CD14-positive monocyte (primary cell): Measurements from ENCODE around the gene FGF9. TPM values are rescaled to one million over a fixed set of nuclear protein-coding genes. Genes with fewer than 3 reads are reported as not detected.

ENCODE experiments used
- DNase-seq, 3 donors: peaks; one replicate each; pipeline ENCODE4 v3.0.0-alpha.2; 2011 to 2022
- H2AFZ ChIP-seq: 2 replicates; pipeline ENCODE4 v1.6.0; 2012; ENCODE audit warnings: mild to moderate bottlenecking, low read depth, low read length, inconsistent platforms; ENCODE audit not compliant: insufficient read depth, poor library complexity, severe bottlenecking
- H3K27ac ChIP-seq, 2 donors: 1 replicate in 1 of 2; 2 replicates in 1 of 2; pipeline ENCODE4 v1.5.1; 2012 to 2013; ENCODE audit warnings: low read length in 2 of 2, control low read depth in 1 of 2, inconsistent platforms in 1 of 2, low read depth in 1 of 2, mild to moderate bottlenecking in 1 of 2
- H3K27me3 ChIP-seq, 2 donors: one replicate each; pipeline versions ENCODE4 v1.6.0 to v1.6.1; 2011 to 2013; ENCODE audit warnings: low read length in 2 of 2; ENCODE audit not compliant: control insufficient read depth in 2 of 2, insufficient read depth in 2 of 2
- H3K36me3 ChIP-seq, 2 donors: replicated peaks in 1 of 2; 1 replicate in 1 of 2; 2 replicates in 1 of 2; pipeline versions ENCODE4 v1.5.1 to v1.6.1; 2012 to 2013; ENCODE audit warnings: low read length in 2 of 2, control low read depth in 1 of 2, inconsistent platforms in 1 of 2, mild to moderate bottlenecking in 1 of 2; ENCODE audit not compliant: insufficient read depth in 2 of 2, control insufficient read depth in 1 of 2
- H3K4me1 ChIP-seq, 2 donors: 1 replicate in 1 of 2; 2 replicates in 1 of 2; pipeline versions ENCODE4 v1.5.1 to v1.6.1; 2012 to 2013; ENCODE audit warnings: low read length in 2 of 2, control low read depth in 1 of 2, inconsistent platforms in 1 of 2, mild to moderate bottlenecking in 1 of 2, moderate library complexity in 1 of 2; ENCODE audit not compliant: insufficient read depth in 2 of 2, control insufficient read depth in 1 of 2
- H3K4me2 ChIP-seq: replicated peaks from 2 replicates; pipeline ENCODE3; 2012; ENCODE audit warnings: low read length, moderate library complexity, mild to moderate bottlenecking; ENCODE audit not compliant: poor library complexity, severe bottlenecking; ENCODE audit errors: extremely low read depth
- H3K4me3 ChIP-seq, 3 experiments: fragments of 200-600 bp in 1 of 3; sonication (generic) in 1 of 3; replicated peaks in 1 of 3; 1 replicate in 2 of 3; 2 replicates in 1 of 3; pipeline ENCODE4 v1.5.1; 2011 to 2013; ENCODE audit warnings: low read length in 3 of 3, mild to moderate bottlenecking in 3 of 3, control low read depth in 2 of 3, low read depth in 2 of 3, inconsistent platforms in 1 of 3, moderate library complexity in 1 of 3
- H3K79me2 ChIP-seq: 2 replicates; pipeline ENCODE4 v1.6.0; 2012; ENCODE audit warnings: mild to moderate bottlenecking, control low read depth, inconsistent platforms, low read length, moderate library complexity; ENCODE audit not compliant: insufficient read depth
- H3K9ac ChIP-seq: 2 replicates; pipeline ENCODE4 v1.6.0; 2017; ENCODE audit warnings: low read length, mild to moderate bottlenecking; ENCODE audit not compliant: insufficient read depth, poor library complexity, severe bottlenecking
- H3K9me3 ChIP-seq, 2 donors: replicated peaks in 1 of 2; 1 replicate in 1 of 2; 2 replicates in 1 of 2; pipeline versions ENCODE4 v1.5.1 to v1.6.1; 2012 to 2013; ENCODE audit warnings: low read length in 2 of 2, control low read depth in 1 of 2; ENCODE audit not compliant: control insufficient read depth in 1 of 2, insufficient read depth in 1 of 2
- H4K20me1 ChIP-seq: 2 replicates; pipeline ENCODE4 v1.6.0; 2012; ENCODE audit warnings: mild to moderate bottlenecking, low read length, control low read depth, moderate library complexity; ENCODE audit not compliant: insufficient read depth
- H3K27ac Mint-ChIP-seq, 7 donors: one replicate each; pipeline ENCODE4 v1.8.0; 2020; ENCODE audit warnings: mild to moderate bottlenecking in 7 of 7, mixed read lengths in 7 of 7, moderate library complexity in 6 of 7, inconsistent platforms in 2 of 7
- H3K27me3 Mint-ChIP-seq, 3 donors: one replicate each; pipeline ENCODE4 v1.8.0; 2021 to 2022; ENCODE audit warnings: low read depth in 3 of 3, mild to moderate bottlenecking in 3 of 3, mixed read lengths in 3 of 3, moderate library complexity in 3 of 3, inconsistent platforms in 1 of 3
- H3K36me3 Mint-ChIP-seq, 2 donors: one replicate each; pipeline ENCODE4 v1.8.0; 2020; ENCODE audit warnings: mixed read lengths in 2 of 2, inconsistent platforms in 1 of 2, mild to moderate bottlenecking in 1 of 2
- H3K4me1 Mint-ChIP-seq: one replicate; pipeline ENCODE4 v1.8.0; 2020; ENCODE audit warnings: mild to moderate bottlenecking, mixed read lengths
- H3K4me3 Mint-ChIP-seq, 2 donors: one replicate each; pipeline ENCODE4 v1.8.0; 2020; ENCODE audit warnings: mild to moderate bottlenecking in 2 of 2, mixed read lengths in 2 of 2, moderate library complexity in 1 of 2
- H3K9me3 Mint-ChIP-seq, 7 donors: one replicate each; pipeline ENCODE4 v1.8.0; 2020 to 2022; ENCODE audit warnings: mixed read lengths in 7 of 7, mild to moderate bottlenecking in 6 of 7, moderate library complexity in 6 of 7, inconsistent platforms in 2 of 7
- WGBS: methylation state at CpG from one replicate; pipeline ENCODE4 v1.1.5; 2013; ENCODE audit warnings: missing lambda C conversion rate; ENCODE audit not compliant: insufficient coverage; 5-methylcytosine and 5-hydroxymethylcytosine counted together
- intact Hi-C, 2 donors: fragments of 100-400 bp; cut with micrococcal nuclease; formaldehyde crosslinking; loops; one replicate each; pipeline versions ENCODE4 v1.15.0 to v1.15.1; 2023
- polyA plus RNA-seq, 3 donors: library from polyadenylated mRNA; depleted of rRNA in 1 of 3; unstranded in 2 of 3; stranded (reverse) in 1 of 3; fragments of 300-500 nt in 2 of 3; fragments of >200 nt in 1 of 3; fragmentation: Illumina TruSeq in 2 of 3; gene quantifications; 1 replicate in 2 of 3; 2 replicates in 1 of 3; pipeline ENCODE4 v1.2.3, GENCODE V29; 2012 to 2021
- TF ChIP-seq, protein P1 (sequence below): fragments of 200-600 bp; IDR thresholded peaks from one replicate; pipeline ENCODE4 v1.8.0; 2022; ENCODE audit warnings: antibody characterized with exemption, mild to moderate bottlenecking

FGF9 gene
- polyA plus RNA-seq, 3 donors: 0.03 to 0.16 TPM; not detected in 1

DNA sequence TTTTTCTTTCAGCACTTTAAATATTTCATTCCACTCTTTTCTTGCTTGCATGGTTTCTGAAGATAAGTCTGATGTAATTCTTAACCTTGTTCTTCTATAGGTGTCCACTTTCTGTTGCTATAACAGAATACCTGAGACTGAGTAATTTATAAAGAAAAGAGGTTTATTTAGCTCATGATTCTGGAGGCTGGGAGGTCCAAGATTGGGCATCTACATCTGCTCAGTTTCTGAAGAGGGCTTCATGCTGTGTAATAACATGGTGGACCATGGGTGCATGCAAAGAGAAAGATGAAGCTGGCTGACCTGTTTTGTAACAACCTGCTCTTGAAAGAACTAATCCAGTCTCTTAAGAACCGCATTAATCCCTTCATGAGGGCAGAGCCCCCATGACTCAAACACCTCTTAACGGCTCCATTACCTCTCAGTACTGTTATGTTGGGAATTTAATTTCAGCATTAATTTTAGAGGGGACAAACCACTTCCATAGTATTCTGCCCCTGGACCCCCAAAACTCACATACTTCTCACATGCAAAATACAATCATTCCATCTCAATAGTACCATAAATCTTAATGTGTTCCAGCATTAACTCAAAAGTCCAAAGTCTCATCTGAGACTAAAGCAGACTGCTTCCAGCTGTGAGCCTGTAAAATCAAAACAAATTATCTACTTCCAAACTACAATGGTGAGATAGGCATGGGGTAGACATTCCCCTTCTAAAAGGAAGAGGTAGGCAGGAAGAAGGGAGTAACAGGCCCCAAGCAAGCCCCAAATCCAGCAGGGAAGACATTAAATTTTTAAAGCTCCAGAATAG lies 9.6 kb upstream of the FGF9 start:
- Histone ChIP-seq H2AFZ (no peak overlapping the region), H3K27me3 (peaks cover 7 to 15% of the 10 kb centered on the region in 2 donors), H3K9me3 (no peaks in the 10 kb centered on the region), H3K4me3 (no peak overlapping the region), H3K36me3 (no peaks in the 10 kb centered on the region), H3K4me1 (no peaks in the 10 kb centered on the region), H3K79me2 (no peaks in the 10 kb centered on the region), H3K9ac (no peak overlapping the region), H4K20me1 (no peaks in the 10 kb centered on the region), H3K4me2 (no peak overlapping the region), H3K27ac (no peak overlapping the region)
- Mint-ChIP-seq H3K4me1 (no peaks in the 10 kb centered on the region), H3K36me3 (no peaks in the 10 kb centered on the region), H3K27me3 (peaks cover 6 to 14% (median 9%) of the 10 kb centered on the region in 3 donors), H3K4me3 (no peak overlapping the region), H3K9me3 (peaks cover 0 to 7% (median 3%) of the 10 kb centered on the region in 7 donors), H3K27ac (no peak overlapping the region)
- DNase-seq: no peak
- WGBS: no CpG with 5 or more reads among the region's 2 CpGs
- intact Hi-C loops: no loop called here
- TF ChIP-seq, protein P1, sequence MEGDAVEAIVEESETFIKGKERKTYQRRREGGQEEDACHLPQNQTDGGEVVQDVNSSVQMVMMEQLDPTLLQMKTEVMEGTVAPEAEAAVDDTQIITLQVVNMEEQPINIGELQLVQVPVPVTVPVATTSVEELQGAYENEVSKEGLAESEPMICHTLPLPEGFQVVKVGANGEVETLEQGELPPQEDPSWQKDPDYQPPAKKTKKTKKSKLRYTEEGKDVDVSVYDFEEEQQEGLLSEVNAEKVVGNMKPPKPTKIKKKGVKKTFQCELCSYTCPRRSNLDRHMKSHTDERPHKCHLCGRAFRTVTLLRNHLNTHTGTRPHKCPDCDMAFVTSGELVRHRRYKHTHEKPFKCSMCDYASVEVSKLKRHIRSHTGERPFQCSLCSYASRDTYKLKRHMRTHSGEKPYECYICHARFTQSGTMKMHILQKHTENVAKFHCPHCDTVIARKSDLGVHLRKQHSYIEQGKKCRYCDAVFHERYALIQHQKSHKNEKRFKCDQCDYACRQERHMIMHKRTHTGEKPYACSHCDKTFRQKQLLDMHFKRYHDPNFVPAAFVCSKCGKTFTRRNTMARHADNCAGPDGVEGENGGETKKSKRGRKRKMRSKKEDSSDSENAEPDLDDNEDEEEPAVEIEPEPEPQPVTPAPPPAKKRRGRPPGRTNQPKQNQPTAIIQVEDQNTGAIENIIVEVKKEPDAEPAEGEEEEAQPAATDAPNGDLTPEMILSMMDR: no peak

- Mint-ChIP-seq H3K27ac (no peak overlapping the region), H3K9me3 (peaks cover 0 to 7% (median 2%) of the 10 kb centered on the region in 7 donors), H3K27me3 (peaks cover 12 to 28% (median 25%) of the 10 kb centered on the region in 3 donors), H3K4me1 (no peaks in the 10 kb centered on the region), H3K4me3 (no peak overlapping the region), H3K36me3 (peaks cover 0 to under 1% of the 10 kb centered on the region in 2 donors)
- Histone ChIP-seq H3K27ac (no peak overlapping the region), H3K4me2 (no peak overlapping the region), H3K4me3 (no peak overlapping the region), H3K9ac (no peak overlapping the region), H4K20me1 (no peaks in the 10 kb centered on the region), H2AFZ (no peak overlapping the region), H3K79me2 (no peaks in the 10 kb centered on the region), H3K4me1 (no peaks in the 10 kb centered on the region), H3K9me3 (peaks cover 0 to 6% of the 10 kb centered on the region in 2 donors), H3K36me3 (no peaks in the 10 kb centered on the region), H3K27me3 (peaks cover 19 to 21% of the 10 kb centered on the region in 2 donors)
- intact Hi-C loops: no loop called here
- TF ChIP-seq, protein P1: no peak
- DNase-seq: no peak
- 100% methylated on average over 1 of the region's 4 CpGs for whole genome bisulfite sequencing
Observed at GRCh38 chr13:21663197-21663596, 7.7 kb upstream of the FGF9 start.
